Activated gamma-delta T cell treated with Interleukin-2 at 50 U/mL for 16 hours (primary cell): ENCODE results near the gene FNDC10.
A peak's percentile ranks its signal among the peaks of the same experiment; 100 is the strongest.
"Not testable (repeated sequence)": the region's sequence is repeated elsewhere in the genome, so short reads cannot be mapped to it uniquely, and the experiment has no call there.

ENCODE experiments used
- DNase-seq: peaks from one replicate; pipeline ENCODE4 v3.0.0-alpha.2; 2020

Gene FNDC10

GRCh38 chr1:1599935-1600860 is at the start of gene FNDC10:
TSS of gene FNDC10 (minus strand) at chr1:1600135. CDS start at chr1:1600015, 120 bp downstream.
- DNase-seq: no peak

- not testable (repeated sequence) for DNase-seq
Observed at GRCh38 chr1:1648265-1648664, 48.3 kb upstream of the FNDC10 start.

GRCh38 chr1:1647567-1648241 is 47.8 kb upstream of the FNDC10 start:
- not testable (repeated sequence) for DNase-seq

GRCh38 chr1:1646326-1646725 is 46.4 kb upstream of the FNDC10 start:
- DNase-seq: not testable (repeated sequence)

DNA sequence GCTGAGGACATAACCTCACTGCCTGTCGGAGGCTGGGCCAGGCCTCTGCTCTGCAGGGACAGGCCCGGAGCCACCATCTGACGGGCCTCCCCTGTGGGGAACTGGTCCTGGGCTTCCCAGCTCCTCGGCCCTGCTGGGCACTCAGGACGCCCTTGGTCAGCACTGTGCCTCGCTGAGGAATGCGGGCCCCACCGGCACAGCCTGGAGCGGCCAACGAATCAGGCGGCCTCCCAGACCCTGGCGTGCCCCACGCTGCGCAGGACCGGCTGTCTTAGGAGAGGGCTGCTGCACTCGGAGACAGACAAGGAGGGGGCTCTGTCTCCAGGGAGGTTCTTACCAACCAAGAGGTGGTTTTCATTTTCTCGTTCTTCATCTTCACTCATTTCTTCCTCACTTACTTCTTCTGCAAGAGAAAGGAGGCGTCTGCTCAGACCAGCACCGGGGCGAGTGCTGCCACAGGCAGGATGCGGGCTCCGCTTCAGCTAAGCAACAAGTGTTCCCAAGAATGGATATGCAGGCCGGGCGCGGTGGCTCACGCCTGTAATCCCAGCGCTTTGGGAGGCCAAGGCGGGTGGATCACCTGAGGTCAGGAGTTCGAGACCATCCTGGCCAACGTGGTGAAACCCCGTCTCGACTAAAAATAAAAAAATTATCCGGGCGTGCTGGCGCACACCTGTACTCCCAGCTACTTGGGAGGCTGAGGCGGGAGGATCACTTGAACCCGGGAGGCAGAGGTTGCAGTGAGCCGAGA is 41.0 kb upstream of the FNDC10 start:
- not testable (repeated sequence) for DNase-seq

DNA sequence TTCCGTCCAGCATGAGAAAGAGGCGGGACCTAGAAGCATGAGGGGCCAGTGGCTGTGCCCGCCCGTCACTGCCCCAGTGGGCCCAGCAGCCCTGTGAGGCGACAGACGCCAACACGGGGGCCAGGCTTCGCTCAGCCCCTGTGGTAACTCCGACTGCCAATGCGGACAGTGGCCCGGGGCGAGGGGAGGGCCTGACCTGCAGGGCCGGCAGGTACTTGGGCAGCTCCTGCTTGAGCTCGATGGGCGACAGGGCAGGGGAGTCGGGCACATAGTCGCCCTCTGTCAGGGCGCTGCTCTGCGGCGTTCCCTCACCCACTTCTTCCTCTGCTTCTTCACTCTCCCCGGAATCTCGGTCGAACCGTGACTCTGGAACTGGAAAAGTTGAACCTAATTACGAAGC is 40.1 kb upstream of the FNDC10 start:
- DNase-seq: not testable (repeated sequence)

GRCh38 chr1:1639368-1639767 is 39.4 kb upstream of the FNDC10 start:
- not testable (repeated sequence) for DNase-seq

DNA sequence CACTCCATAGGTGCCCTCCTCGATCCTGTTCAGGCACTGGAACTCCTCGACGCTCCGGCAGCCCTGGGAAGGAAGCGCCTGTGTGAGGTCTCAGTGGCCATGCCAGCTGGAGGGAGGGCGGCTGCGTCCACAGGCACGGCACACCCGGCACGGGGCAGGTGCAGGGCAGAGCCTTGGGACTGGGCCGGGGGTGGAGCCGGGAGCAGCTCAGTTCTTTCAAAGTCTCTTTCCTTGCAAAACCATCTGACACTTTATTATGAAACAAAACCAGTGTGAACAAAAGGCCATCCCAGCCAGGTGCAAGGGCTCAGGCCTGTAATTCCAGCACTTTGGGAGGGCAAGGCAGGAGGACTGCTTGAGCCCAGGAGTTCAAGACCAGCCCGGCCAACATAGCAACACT is 38.6 kb upstream of the FNDC10 start:
- DNase-seq: not testable (repeated sequence)

DNA sequence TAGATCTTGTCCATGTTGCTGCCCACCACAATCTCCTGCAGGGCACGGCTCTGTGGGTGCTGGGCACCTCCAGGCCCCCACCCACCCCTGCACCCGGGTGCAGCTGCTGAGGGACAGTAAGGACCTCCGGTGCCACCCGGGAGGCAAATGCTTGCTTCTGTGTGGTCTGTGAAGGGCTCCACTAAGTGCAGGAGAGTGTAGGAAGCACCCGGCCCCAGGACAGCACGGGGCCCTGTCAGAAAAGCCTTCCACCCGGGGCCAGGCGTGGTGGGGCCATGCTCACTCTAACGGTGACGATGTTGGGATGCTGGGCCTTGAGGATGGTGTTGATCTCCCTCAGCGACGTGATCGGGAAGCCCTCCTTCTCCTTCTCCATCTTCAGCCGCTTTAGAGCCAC is 37.5 kb upstream of the FNDC10 start:
- DNase-seq: not testable (repeated sequence)

GRCh38 chr1:1636621-1637478 is 36.9 kb upstream of the FNDC10 start:
- not testable (repeated sequence) for DNase-seq

DNA sequence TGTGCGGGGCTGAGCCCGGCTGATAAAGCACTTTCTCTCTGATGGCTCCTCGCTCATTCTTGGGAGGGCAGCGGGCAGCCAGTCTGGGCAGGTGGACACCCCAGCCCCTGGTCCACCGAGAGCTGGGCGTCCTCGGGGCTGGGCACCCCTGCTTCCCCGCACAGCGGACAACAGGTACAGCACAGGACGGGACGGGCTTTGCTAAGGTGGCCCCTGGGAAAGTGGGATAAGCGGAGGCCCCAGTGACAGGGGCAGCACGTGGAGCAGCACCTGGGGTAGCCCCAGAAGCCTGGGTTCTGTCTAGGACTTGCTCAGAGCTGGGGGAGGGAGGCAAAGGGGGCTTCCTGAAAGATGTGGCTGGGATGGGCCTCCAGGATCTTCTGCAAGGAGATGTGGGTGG is 34.7 kb upstream of the FNDC10 start:
- DNase-seq: not testable (repeated sequence)

GRCh38 chr1:1633409-1633808 is 33.5 kb upstream of the FNDC10 start:
- not testable (repeated sequence) for DNase-seq

DNA sequence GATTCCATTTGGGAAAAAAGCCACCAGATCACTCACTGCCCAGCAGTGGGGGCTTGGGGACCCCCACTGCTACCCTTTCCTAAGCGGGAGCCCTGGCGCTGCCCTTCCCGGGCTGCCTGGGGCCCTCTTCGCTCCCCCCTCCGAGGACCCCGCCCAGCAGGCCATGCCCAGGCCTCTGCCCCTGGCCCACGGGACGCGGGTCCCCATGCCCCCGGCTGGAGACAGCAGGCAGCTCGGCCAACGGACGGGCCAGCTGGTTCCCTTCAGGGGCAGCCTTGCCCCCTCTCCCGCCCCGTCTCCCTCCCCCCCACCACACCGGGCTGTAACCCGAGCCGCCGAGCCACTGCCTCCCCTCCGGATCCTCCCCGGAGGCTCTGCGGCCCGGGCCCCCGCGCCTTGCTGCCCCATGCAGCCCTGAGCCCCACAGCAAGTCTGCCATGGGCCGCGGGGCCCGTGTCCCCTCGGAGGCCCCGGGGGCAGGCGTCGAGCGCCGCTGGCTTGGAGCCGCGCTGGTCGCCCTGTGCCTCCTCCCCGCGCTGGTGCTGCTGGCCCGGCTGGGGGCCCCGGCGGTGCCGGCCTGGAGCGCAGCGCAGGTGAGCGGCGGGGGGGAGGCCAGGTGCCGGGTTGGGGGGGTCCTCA is 32.0 kb upstream of the FNDC10 start, which contains the start of gene MMP23B:
Gene MMP23B, plus strand, starts transcription at position 392 of the 639 bp plus-strand sequence. Its CDS starts 46 bp downstream, at position 438.
- no peak for DNase-seq

DNA sequence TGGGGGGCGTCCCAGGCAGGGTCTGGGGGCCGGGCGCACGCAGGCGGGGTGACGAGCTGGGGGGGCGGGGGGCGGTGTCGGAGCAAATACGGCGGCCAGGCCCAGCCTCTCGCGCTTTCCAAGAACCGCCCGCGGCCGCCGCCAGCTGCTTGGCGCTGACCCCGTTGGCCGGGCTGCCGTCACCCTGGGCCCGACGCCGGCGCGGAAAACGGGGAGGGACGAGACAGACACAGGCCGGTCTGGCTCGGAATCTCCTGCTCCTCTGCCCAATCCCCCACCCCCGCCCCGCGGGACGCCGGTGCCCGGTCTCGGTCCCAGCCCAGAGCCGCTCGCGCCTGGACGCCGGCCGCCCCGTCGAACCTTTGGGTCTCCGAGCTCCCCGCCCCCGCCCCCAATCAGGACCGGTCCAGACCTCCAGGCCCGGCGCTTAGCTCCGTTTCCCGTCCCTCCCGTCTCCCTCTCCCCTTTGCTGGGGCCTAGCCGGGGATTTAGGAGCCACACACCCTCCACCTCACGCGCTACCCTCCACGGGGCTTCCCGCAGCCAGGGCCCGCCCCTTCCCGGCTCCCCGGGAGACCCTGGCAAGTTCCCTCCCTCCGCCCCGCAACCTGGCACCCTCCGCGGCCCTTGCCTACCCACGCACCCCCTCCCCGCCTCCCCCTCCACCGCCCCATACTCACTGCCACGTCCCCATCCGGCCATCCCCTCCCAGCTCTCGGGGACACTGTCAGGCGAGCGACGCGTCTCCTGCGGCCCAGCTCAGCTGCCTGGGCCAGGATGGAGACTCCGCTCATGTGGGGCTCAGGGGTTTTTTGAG is 31.2 kb upstream of the FNDC10 start:
- peak; percentile 36 for DNase-seq

DNA sequence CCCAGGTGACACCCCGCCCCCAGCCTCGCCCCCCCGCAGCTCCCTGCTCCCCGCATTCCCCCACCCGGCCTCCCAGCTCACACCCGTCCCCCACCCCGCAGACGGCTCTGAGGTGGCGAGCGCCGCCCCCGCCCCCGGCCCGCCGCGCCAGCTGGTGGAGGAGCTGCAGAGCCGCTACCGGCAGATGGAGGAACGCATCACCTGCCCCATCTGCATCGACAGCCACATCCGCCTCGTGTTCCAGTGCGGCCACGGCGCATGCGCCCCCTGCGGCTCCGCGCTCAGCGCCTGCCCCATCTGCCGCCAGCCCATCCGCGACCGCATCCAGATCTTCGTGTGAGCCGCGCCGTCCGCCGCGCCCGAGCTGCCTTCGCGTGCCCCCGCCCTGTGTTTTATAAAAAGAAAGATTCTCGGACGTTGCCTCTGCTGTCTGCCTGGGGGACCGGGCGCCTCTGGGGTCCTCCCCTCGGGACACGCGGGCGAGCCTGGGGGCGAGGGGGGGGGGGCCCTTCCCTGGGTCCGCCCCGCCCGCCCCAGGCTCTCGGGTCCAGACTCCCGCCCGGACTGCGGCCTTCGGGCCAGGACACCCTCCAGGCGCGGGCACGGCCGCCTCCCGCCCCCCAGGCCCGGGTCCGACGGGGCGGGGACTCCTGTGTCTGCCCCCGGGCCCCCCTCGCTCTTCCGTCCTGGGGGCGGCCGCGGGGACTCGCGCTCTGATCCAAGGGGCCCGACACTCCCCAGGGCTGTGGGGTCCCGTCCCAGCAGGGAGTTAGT is 30.4 kb upstream of the FNDC10 start:
- DNase-seq: peak; percentile 95

DNA sequence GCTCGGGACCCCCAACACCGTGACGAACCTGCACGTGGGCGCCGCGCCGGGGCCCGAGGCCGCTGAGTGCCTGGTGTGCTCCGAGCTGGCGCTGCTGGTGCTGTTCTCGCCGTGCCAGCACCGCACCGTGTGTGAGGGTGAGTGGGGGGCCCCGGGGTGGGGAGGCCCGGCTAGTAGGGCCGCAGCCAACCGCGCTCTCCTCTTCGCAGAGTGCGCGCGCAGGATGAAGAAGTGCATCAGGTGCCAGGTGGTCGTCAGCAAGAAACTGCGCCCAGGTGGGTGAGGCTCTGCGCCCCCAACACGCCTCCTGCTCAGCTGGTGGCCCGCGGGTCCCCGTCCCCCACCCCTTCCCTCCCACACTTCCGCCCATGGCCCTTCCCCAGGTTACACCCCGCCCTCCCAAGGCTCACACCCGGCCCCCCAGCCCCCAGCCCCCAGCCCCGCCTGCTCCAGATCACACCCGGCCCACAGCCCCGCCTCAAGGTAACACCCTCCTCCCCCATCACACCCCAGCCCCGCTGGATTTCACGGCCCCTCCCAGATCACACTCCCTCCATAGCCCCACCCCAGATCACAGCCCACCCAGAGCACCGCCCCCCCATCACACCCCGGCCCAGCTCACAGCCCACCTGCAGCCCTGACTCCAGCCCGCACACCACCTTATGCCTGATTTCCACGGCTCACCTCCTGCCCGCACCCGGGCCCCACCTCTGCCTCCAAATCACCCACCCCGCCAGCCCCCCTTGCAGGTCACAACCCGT is 29.7 kb upstream of the FNDC10 start:
- peak; percentile 87 for DNase-seq

DNA sequence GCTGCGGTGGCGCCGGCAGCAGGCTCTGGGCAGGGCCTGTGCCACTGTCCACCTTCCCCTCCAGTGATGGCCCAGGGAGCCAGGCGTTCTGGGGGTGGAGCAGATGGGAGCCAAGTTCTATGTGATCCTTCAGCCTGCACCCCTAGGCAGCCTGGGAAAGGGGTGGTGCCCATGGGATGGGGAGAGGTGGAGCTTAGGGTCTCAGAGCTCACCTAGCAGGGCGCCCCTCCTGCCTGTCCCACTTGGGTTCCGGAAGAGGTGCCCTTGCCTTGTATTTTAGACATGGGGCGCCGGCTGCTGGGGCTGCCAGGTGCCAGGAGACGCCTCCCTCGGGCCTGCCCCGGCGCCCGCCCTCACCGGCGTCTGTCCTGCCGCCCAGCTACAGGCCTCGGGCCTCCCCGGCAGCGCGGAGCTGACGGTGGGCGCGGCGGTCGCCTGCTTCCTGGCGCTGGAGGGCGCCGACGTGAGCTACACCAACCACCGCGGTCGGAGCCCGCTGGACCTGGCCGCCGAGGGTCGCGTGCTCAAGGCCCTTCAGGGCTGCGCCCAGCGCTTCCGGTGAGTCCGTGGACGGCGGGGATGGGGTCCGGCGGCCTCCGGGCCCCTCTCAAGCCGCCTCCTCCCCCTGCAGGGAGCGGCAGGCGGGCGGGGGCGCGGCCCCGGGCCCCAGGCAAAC is 29.0 kb upstream of the FNDC10 start:
- DNase-seq: peak; percentile 39
